Measurements from ENCODE around the gene CAPN5.

DNA sequence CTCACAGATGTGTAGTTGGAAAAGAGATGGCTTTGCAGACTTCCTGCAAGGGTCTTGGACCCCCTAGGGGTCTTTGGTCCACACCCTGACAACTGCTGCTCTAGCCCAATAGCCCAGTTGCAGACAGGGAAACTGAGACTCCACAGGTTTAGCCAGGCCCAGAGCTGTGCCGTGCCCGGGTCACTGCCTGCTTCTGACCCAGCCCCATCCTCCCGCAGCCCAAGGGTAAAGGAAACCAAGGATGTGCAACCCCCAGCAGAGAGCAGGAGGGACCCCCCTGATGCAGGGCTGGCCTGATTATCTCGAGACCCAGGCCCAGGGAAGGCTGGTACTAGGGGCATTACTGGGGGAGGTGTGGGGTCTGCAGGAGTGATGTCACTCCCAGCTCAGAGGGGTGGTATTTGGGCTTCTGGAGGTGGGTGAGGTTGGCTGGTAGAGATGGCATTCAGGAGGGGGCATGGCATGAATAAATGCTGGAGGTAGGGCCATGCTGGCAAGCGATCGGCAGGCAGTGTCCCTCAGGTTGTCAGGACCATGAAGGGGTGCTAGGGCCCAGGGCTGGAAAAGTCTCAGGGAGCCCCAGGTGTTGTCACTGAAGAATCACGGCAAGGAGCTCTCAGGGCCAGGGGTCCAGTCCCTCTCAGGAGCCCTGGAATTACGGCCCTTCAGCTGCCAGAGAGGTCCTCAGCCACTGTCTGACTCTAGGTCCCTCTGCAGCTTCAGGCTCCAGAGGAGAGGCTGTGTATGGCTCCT lies 82.4 kb downstream of the CAPN5 start:
- TF ChIP-seq EZH2 (IDR thresholded peaks at IDR 0.05; ENCODE audit: insufficient read depth, poor library complexity, severe bottlenecking) = no peak
- no peak for TF ChIP-seq EZH2phosphoT487 (IDR thresholded peaks at IDR 0.05; ENCODE audit: insufficient read depth, low read depth)
